GM18526 (cell line): ENCODE results near the gene GNAZ.

Source experiments
- POLR2A ChIP-seq: IDR thresholded peaks from 3 replicates; pipeline ENCODE4 v1.6.1; 2011; ENCODE audit not compliant: insufficient read length; ENCODE audit errors: extremely low read depth

Gene GNAZ

GRCh38 chr22:23070418-23071229, at the start of gene GNAZ:
Gene GNAZ, plus strand, starts transcription at chr22:23070519. Its CDS starts 25,177 bp downstream, at chr22:23095696.
- no peak for TF ChIP-seq POLR2A

DNA sequence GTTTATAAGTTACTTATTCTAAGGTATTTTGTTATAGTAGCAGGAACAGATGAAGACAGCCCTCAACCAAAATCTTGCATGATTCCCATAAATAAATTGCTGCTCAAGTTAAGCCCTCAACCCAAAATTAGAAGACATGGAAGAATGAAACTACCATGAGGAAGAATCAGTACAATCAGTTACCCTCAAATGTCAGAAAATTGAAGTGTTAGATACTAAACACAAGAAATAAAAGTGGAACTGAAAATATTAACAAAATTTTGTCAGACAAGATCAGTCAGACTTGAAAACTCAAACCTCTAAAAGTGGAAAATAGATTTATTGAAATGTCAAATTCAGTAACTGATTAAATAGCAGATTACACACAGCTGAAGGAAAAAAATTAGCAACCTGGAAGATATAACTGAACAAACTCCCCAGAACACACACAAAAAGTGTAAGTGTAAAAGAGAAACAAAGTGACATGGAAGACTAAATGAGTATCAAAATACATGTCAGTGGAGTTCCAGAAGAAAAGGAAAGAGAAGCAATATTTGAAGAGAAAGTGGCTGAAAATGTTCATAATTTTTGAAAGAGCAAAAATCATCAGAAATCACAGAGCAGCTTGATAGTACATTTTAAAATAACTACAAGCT, 49.5 kb upstream of the GNAZ start:
- no peak for TF ChIP-seq POLR2A

DNA sequence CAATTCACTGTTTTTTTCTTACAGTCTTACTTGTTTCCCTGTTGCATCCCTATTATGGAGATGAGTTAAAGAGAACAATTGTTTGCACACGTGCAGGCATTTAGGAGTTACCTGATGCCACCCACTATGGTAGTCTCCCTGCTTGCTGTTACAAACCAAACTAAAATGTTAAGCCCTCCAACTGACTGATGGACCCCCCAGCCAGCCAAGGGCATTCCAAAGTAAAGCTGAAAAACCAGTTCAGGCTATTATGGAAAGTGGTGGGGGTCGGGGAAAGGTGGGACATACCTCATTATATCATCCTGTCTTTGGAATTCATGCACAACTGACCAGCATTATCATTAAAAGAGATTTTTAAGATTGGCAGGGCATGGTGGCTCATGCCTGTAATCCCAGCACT, 47.0 kb upstream of the GNAZ start:
- no peak for TF ChIP-seq POLR2A

- TF ChIP-seq POLR2A, result no peak
These were observed 43.5 kb upstream of the GNAZ start for GRCh38 chr22:23026777-23027176.

- no peak for TF ChIP-seq POLR2A
These were observed 40.6 kb upstream of the GNAZ start for GRCh38 chr22:23029521-23030228.

DNA sequence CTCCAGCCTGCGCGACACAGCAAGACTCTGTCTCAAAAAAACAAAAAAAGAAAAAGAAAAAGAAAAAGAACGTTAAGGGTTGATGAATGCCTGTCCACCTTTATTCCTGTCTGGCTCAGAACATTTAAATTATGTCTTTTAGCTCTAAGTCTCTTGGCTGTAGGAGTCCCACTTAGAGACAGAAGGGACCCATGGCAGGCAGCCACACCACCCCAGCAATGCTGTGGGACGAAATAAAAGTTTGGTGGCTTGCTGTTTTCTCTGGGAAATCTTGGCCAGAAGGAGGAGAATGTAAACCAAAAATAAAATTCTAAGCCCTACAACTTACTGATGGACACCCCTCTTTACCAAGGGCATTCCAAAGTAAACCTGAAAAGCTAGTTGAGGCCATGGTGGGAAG, 38.9 kb upstream of the GNAZ start:
- no peak for TF ChIP-seq POLR2A

DNA sequence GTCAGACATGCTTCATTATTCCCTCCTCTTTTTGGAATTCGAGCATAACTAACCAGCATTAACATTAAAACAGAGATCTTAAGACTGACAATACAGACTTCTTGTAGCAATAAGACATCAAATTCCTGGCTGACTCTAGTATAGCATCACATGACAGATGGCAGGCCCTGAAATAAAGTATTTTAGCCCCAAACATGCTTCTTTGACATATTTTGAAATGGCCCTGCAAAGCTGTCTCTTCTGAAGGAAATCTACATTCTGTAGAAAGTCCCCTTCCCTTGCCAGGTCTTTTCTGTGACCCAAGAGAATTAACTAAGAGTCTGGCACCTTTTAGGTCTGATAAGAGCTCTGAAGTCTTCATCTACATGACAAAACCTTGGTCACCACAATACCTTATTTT, 38.5 kb upstream of the GNAZ start:
- no peak for TF ChIP-seq POLR2A

DNA sequence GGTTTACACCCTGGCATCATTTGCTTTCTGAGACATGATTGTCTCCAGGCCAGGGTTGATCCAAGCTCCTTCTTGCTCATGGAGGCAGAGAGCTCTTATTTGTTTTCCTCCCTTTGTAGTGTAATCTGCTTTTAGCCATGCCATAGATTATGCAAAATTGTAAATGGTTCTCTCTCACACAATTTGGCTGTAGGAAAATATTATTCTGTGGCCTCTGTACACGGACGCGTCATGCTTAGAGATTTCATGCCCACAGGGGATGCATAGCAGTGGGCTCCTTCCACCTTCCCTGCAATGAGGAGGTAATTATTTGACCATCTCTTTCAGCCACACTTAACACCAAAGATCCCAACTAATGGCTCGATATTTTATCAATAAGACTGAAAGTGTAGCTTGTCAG, 37.7 kb upstream of the GNAZ start:
- no peak for TF ChIP-seq POLR2A

DNA sequence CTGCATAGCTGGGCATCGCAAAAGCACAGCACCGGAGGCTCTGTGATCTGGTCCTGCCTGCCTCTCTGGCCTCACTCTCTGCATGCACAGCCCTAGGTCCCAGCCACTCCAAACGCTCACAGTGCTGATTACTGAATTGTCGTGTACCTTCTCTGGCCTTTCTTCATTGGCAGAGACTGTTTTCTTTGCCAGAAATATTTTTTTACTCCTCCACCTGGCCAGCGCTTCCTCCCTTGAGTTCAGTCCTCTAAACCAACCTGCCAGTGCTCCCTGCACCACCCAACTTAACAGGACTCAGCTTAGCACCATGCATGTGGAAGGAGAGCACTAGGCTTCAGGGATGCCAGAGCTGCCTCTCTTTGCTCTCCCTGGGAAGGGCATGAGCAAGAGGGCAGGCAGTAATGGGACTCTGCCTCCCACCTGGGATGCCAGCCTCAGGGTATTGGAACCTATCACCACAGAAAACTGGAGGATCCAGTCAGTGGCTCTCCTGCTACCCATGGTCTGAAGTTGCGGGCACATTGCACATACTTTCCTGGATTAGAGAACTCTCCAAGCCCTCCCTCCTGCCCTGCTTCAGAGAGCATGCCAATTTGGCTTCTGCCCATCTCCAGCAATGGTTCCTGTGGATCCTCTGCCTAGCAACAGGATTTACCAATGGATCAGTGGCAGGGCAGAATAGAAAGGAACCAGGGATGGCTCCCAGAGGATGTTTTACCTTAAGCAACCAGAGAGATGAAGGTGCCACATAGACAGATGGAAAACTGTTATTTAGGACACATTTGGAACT, 37.0 kb upstream of the GNAZ start:
- TF ChIP-seq POLR2A, result no peak

GRCh38 chr22:23034621-23035556, 35.4 kb upstream of the GNAZ start:
- TF ChIP-seq POLR2A, result no peak

DNA sequence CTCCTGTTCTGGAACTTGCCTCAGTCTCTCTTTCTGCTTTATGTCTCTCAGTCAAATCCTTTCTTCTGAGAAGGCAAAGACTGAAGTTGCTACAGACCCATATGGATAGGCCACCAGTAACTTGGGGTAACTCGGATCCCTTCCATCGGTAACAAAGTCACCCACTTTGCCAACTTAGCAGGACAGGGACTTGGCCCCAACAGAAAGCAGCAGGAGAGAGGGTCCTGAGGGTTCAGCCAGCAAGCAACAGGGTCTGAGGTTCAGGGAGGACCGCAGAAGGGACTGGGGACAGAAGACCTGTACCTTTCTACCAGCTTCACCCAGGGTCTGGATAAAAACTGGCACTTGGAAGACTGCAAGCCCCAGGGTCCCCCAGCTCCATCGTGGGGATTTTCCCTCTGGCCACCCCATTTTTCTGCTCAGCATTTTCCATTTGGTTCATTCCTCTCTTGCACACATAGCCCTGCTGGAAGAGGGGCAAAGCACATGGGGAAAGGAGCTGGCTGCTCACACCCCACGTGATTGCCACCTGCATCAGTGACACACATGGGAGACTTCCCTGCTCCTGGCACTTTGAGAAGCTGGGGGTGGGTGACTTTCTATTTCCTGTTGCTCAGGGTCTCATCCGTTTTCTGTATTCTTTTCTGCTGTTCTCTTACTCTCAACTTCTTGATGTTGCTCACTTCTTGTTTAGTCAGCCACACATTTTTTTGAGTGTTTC, 34.6 kb upstream of the GNAZ start:
- TF ChIP-seq POLR2A, result no peak

DNA sequence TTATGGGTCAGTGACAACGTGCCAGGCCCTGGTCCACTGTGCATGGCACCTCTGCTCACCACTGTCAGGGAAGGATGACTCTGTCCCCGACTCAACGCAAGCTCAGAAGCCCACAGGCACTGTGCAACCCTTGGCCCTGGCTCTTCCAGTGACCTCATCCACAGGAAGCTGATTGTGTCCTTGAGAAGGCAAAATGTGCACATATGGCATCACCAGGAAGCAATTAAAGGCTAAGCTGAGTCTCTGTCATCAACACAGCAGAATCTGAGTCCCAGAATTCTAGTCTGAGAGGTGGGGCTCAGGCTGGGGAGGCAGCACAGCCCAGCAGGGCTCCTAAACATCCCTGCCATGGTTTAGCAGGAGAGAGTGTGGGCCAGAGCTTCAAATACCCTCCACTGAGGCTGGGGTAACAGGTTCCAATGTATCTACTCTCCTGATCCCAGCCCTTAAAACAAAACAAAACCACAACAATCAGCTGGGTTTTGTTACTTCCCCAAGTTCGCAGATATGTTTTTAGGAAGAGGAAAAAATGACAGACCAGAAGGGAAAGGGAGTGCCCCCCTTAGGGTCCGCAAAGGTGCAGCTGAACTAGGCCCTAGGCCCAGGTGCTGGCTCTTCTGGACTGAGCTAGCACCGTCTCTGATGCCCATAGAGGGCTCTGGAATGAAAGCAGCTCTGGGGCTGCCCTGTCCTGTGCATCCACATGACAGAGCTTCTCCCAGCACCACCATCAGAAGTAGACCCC, 33.5 kb upstream of the GNAZ start:
- no peak for TF ChIP-seq POLR2A
